A549 (cell line): ENCODE measurements around the gene GET4. TPM values are rescaled to one million over a fixed set of nuclear protein-coding genes. Genes with fewer than 3 reads are reported as not detected.

Source experiments
- ATAC-seq, 2 experiments: fragments of 200-7000 bp in 1 of 2; fragments of >200 bp in 1 of 2; cut with Nextera tagmentation in 1 of 2; cut with Tn5 transposase in 1 of 2; 3 replicates each; pipeline versions ENCODE4 v1.8.0 to v1.9.1; 2018 to 2020; ENCODE audit warnings: mild to moderate bottlenecking in 1 of 2, moderate library complexity in 1 of 2
- CTCF ChIA-PET: fragments of 300-600 bp; sonication (Branson Sonifier 250); formaldehyde crosslinking; extraction: SDS; loops from one replicate; lab custom pipeline; 2021; ENCODE audit warnings: antibody characterized with exemption, inconsistent platforms; lab: Yijun Ruan, JAX
- POLR2A ChIA-PET: fragments of 350-600 bp; formaldehyde crosslinking; extraction: SDS; loops from one replicate; lab custom pipeline; 2021; ENCODE audit warnings: antibody characterized with exemption, inconsistent platforms; lab: Yijun Ruan, JAX
- DNase-seq, 2 experiments: peaks; one replicate each; pipeline versions ENCODE4 v3.0.0 to v3.0.0-alpha.2; 2011 to 2016; ENCODE audit warnings: low read depth in 1 of 2, low spot score in 1 of 2
- FAIRE-seq: peaks from 2 replicates; lab custom pipeline; 2011; peaks lifted over from hg19 to GRCh38; lab: Jason Lieb, UNC
- H3K27ac ChIP-seq, 2 experiments: fragments of >200 bp; sonication (Bioruptor Twin); formaldehyde crosslinking; 3 replicates each; pipeline ENCODE4 v1.5.1; 2016 to 2017
- H3K4me1 ChIP-seq: fragments of >200 bp; sonication (Bioruptor Twin); formaldehyde crosslinking; 3 replicates; pipeline ENCODE4 v1.6.1; 2016
- H3K4me2 ChIP-seq: fragments of >200 bp; sonication (Bioruptor Twin); formaldehyde crosslinking; 3 replicates; pipeline ENCODE4 v1.6.1; 2016
- H3K4me3 ChIP-seq: fragments of >200 bp; sonication (Bioruptor Twin); formaldehyde crosslinking; 3 replicates; pipeline ENCODE4 v1.5.1; 2016
- H3K9me3 ChIP-seq: fragments of >200 bp; sonication (Bioruptor Twin); formaldehyde crosslinking; 3 replicates; pipeline ENCODE4 v1.6.1; 2016
- BHLHE40 ChIP-seq: IDR thresholded peaks from 2 replicates; pipeline ENCODE4 v1.6.1; 2012; ENCODE audit warnings: low read depth, low read length, inconsistent platforms
- CEBPB ChIP-seq, 2 experiments: fragments of >200 bp in 1 of 2; sonication (Bioruptor Twin) in 1 of 2; formaldehyde crosslinking in 1 of 2; IDR thresholded peaks; 2 replicates each; pipeline ENCODE4 v1.6.1; 2012 to 2016
- FOSB ChIP-seq: fragments of 250-450 bp; sonication (Bioruptor Pico); IDR thresholded peaks from 2 replicates; pipeline ENCODE4 v1.5.0; 2020; ENCODE audit warnings: mild to moderate bottlenecking, moderate library complexity
- HEYL ChIP-seq: fragments of 250-450 bp; sonication (Bioruptor Pico); IDR thresholded peaks from 2 replicates; pipeline ENCODE4 v1.8.0; 2021; ENCODE audit warnings: mild to moderate bottlenecking, moderate library complexity
- HOXB5 ChIP-seq: fragments of 250-450 bp; sonication (Bioruptor Pico); IDR thresholded peaks from 2 replicates; pipeline ENCODE4 v1.5.0; 2020; ENCODE audit warnings: mild to moderate bottlenecking, moderate library complexity
- JUNB ChIP-seq: fragments of >200 bp; sonication (Bioruptor Twin); formaldehyde crosslinking; IDR thresholded peaks from 2 replicates; pipeline ENCODE4 v1.6.1; 2016
- KDM5A ChIP-seq: fragments of 200-600 bp; sonication (generic); IDR thresholded peaks from 2 replicates; pipeline ENCODE4 v1.6.1; 2016; ENCODE audit warnings: antibody characterized with exemption, mild to moderate bottlenecking
- NPAS2 ChIP-seq: fragments of 250-450 bp; sonication (Bioruptor Pico); IDR thresholded peaks from 2 replicates; pipeline ENCODE4 v1.8.0; 2022; ENCODE audit warnings: mild to moderate bottlenecking, moderate library complexity, borderline replicate concordance
- PHF8 ChIP-seq: fragments of 200-600 bp; sonication (generic); IDR thresholded peaks from 2 replicates; pipeline ENCODE4 v1.6.1; 2016; ENCODE audit warnings: low read depth, mild to moderate bottlenecking, antibody characterized with exemption, moderate library complexity, borderline replicate concordance
- RAD21 ChIP-seq, 2 experiments: fragments of >200 bp in 1 of 2; sonication (Bioruptor Twin) in 1 of 2; formaldehyde crosslinking in 1 of 2; IDR thresholded peaks in 1 of 2; conservative IDR thresholded peaks in 1 of 2; 2 replicates in 1 of 2; 3 replicates in 1 of 2; pipeline ENCODE4 v1.6.1; 2012 to 2018; ENCODE audit warnings: inconsistent platforms in 1 of 2
- RCOR1 ChIP-seq: fragments of 150-350 bp; IDR thresholded peaks from 2 replicates; pipeline ENCODE4 v1.6.1; 2014; ENCODE audit warnings: antibody characterized with exemption, low read length, low read depth
- RNF2 ChIP-seq: fragments of 200-600 bp; sonication (generic); IDR thresholded peaks from 2 replicates; pipeline ENCODE4 v1.6.1; 2016; ENCODE audit warnings: low read depth, mild to moderate bottlenecking, antibody characterized with exemption, moderate library complexity, borderline replicate concordance
- SMC3 ChIP-seq: fragments of >200 bp; sonication (Bioruptor Twin); formaldehyde crosslinking; IDR thresholded peaks from 3 replicates; pipeline ENCODE4 v1.6.1; 2018; ENCODE audit warnings: inconsistent platforms
- SREBF2 ChIP-seq: fragments of 450-650 bp; IDR thresholded peaks from 2 replicates; pipeline ENCODE4 v1.6.1; 2014; ENCODE audit warnings: mild to moderate bottlenecking, moderate library complexity
- TFCP2L1 ChIP-seq: fragments of 250-450 bp; sonication (Bioruptor Pico); IDR thresholded peaks from 2 replicates; pipeline ENCODE4 v1.5.0; 2021; ENCODE audit warnings: mild to moderate bottlenecking
- ZFP36 ChIP-seq: fragments of 450-650 bp; IDR thresholded peaks from 2 replicates; pipeline ENCODE4 v1.6.1; 2014; ENCODE audit warnings: borderline replicate concordance; ENCODE audit not compliant: partially characterized antibody
- ZNF302 ChIP-seq: fragments of 250-450 bp; sonication (Bioruptor Pico); IDR thresholded peaks from 2 replicates; pipeline ENCODE4 v1.9.0; 2021; ENCODE audit warnings: inconsistent platforms, mild to moderate bottlenecking, moderate library complexity
- WGBS: methylation state at CpG from one replicate; pipeline ENCODE4 v1.1.6; 2017; ENCODE audit errors: missing lambda C conversion rate; 5-methylcytosine and 5-hydroxymethylcytosine counted together
- polyA plus RNA-seq, 4 experiments: library from polyadenylated mRNA; depleted of rRNA in 3 of 4; stranded (reverse); fragments of >200 nt; fragmentation: RNase III in 1 of 4; extraction: RNeasy Plus Mini Kit Qiagen cat#74134 plus additional on column Dnase treatment in 1 of 4; gene quantifications; 2 replicates in 3 of 4; 3 replicates in 1 of 4; pipeline ENCODE4 v1.2.3, GENCODE V29; 2011 to 2017
- TF ChIP-seq, protein P1 (sequence below): fragments of 250-450 bp; sonication (Bioruptor Pico); IDR thresholded peaks from 2 replicates; pipeline ENCODE4 v1.5.0; 2020; ENCODE audit warnings: low read depth, mild to moderate bottlenecking, moderate library complexity
- TF ChIP-seq, protein P2 (sequence below): IDR thresholded peaks from 2 replicates; pipeline ENCODE4 v1.6.1; 2012; ENCODE audit warnings: low read depth, borderline replicate concordance
- TF ChIP-seq, protein P3 (sequence below): fragments of 450-650 bp; IDR thresholded peaks from 2 replicates; pipeline ENCODE4 v1.6.1; 2014; ENCODE audit warnings: antibody characterized with exemption
- TF ChIP-seq, protein P4 (sequence below): fragments of >200 bp; sonication (Bioruptor Twin); formaldehyde crosslinking; IDR thresholded peaks from 3 replicates; pipeline ENCODE4 v1.6.1; 2016

The GET4 gene
- polyA plus RNA-seq, 2 of the 4 experiments (the other 2 are of a cell fraction): 26.1 to 37.0 TPM

DNA sequence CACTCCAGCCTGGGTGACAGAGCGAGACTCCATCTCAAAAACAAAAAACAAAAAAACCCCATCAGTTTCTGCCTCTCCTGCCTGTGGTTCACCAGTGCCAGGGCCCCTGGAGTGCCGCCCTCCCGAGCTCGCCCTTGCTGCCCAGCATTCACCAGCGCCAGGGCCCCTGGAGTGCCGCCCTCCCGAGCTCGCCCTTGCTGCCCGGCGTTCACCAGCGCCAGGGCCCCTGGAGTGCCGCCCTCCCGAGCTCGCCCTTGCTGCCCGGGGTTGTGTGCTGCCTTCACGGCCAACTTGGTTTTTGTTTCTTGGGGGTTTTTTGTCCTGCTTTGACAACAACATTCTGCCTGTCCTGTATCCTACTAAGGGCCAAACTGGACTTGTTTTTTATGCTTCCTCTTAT, 13.2 kb upstream of the GET4 start:
- FAIRE-seq: no peak
- Histone ChIP-seq H3K27ac (no peak overlapping the region), H3K9me3 (no peaks in the 10 kb centered on the region), H3K4me2 (no peak overlapping the region), H3K4me3 (no peak overlapping the region), H3K4me1 (peaks cover 11% of the 10 kb centered on the region; the same call in 2 of the 3 replicates)
- TF ChIP-seq KDM5A (no peak), ZNF302 (CRISPR knock-in tag) (no peak), NPAS2 (no peak), HOXB5 (no peak), PHF8 (no peak), RCOR1 (no peak), SREBF2 (no peak), TFCP2L1 (CRISPR knock-in tag) (no peak), RAD21 (conservative IDR thresholded peaks at IDR 0.05 in 1 of 2, IDR thresholded peaks at IDR 0.05 in 1 of 2) (no peak)
- TF ChIP-seq, protein P1, sequence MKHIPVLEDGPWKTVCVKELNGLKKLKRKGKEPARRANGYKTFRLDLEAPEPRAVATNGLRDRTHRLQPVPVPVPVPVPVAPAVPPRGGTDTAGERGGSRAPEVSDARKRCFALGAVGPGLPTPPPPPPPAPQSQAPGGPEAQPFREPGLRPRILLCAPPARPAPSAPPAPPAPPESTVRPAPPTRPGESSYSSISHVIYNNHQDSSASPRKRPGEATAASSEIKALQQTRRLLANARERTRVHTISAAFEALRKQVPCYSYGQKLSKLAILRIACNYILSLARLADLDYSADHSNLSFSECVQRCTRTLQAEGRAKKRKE (CRISPR knock-in tag): no peak
- TF ChIP-seq, protein P2, sequence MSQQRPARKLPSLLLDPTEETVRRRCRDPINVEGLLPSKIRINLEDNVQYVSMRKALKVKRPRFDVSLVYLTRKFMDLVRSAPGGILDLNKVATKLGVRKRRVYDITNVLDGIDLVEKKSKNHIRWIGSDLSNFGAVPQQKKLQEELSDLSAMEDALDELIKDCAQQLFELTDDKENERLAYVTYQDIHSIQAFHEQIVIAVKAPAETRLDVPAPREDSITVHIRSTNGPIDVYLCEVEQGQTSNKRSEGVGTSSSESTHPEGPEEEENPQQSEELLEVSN: no peak
- no peak for ATAC-seq
- WGBS: 89% methylated on average over 16 of the region's 16 CpGs
- ChIA-PET POLR2A (no interaction called here), CTCF (interaction anchor here (5.1 kb wide), 1 partner anchor 10 kb away, joined by 28 read pairs; no protein-coding TSS in a partner anchor)
- DNase-seq: no peak

DNA sequence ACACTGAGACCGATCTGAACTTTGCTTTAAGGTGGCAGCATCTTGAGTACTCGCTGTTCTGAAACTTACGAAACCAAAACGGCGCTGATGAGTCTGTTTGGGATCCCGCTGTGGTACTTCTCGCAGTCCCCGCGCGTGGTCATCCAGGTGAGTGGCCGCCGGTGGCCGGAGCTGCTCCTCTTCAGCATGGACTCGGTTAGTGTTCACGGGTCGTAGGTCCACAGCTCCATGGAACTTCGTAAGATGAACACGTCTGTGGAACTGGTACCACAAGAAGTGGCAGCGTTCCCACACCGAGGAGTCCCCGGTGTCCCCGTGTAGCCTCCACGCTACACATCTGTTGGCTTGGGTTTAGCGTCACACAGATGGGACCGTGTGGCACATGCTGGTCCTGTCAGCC, 10.4 kb upstream of the GET4 start:
- ATAC-seq: no peak
- Histone ChIP-seq H3K27ac (no peak overlapping the region), H3K9me3 (no peaks in the 10 kb centered on the region), H3K4me1 (peaks cover 11% of the 10 kb centered on the region; the same call in 2 of the 3 replicates), H3K4me3 (no peak overlapping the region), H3K4me2 (no peak overlapping the region)
- POLR2A ChIA-PET: no interaction called here
- no peak for FAIRE-seq
- WGBS: 96% methylated on average over 25 of the region's 25 CpGs
- TF ChIP-seq ZFP36 (no peak), SMC3 (no peak), TFCP2L1 (CRISPR knock-in tag) (no peak), FOSB (CRISPR knock-in tag) (no peak), BHLHE40 (no peak), RCOR1 (no peak), HEYL (CRISPR knock-in tag) (no peak), CEBPB (IDR thresholded peaks at IDR 0.05) (no peak), JUNB (no peak)
- TF ChIP-seq, protein P3, sequence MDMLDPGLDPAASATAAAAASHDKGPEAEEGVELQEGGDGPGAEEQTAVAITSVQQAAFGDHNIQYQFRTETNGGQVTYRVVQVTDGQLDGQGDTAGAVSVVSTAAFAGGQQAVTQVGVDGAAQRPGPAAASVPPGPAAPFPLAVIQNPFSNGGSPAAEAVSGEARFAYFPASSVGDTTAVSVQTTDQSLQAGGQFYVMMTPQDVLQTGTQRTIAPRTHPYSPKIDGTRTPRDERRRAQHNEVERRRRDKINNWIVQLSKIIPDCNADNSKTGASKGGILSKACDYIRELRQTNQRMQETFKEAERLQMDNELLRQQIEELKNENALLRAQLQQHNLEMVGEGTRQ: no peak
- CTCF ChIA-PET: interaction anchor here (1.0 kb wide), 1 partner anchor 8 kb away, joined by 3 read pairs; no protein-coding TSS in a partner anchor
- no peak for DNase-seq

DNA sequence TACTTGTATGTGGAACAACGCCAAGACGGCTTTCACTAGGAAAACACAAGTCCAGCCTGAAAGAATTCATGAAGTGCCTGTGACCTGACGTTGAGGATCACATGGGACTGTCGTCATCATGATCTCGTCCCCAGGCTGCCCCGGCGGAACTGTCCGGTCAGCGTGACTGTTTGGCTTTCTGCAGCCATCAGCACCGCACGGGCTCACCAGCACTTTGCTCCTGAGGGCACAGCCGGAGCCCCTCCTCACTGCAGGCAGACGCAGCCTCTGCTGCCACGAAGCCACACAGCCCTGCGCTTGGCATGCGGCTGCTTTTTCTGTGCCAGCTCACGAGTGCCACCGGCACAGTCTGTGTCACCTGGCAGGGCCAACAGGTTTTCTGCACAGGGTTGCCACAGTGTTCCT, 9.4 kb upstream of the GET4 start:
- Histone ChIP-seq H3K4me1 (peaks cover 7% of the 10 kb centered on the region; the same call in 2 of the 3 replicates), H3K9me3 (no peaks in the 10 kb centered on the region), H3K4me2 (no peak overlapping the region), H3K27ac (no peak overlapping the region), H3K4me3 (no peak overlapping the region)
- no peak for FAIRE-seq
- no peak for ATAC-seq
- CTCF ChIA-PET: interaction anchor here (0.7 to 1.3 kb wide), 4 partner anchors 19 to 545 kb away, joined by 3 to 4 read pairs (median 4); no protein-coding TSS in a partner anchor
- no peak for DNase-seq
- POLR2A ChIA-PET: no interaction called here
- TF ChIP-seq, protein P2: no peak
- TF ChIP-seq, protein P4, sequence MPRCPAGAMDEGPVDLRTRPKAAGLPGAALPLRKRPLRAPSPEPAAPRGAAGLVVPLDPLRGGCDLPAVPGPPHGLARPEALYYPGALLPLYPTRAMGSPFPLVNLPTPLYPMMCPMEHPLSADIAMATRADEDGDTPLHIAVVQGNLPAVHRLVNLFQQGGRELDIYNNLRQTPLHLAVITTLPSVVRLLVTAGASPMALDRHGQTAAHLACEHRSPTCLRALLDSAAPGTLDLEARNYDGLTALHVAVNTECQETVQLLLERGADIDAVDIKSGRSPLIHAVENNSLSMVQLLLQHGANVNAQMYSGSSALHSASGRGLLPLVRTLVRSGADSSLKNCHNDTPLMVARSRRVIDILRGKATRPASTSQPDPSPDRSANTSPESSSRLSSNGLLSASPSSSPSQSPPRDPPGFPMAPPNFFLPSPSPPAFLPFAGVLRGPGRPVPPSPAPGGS: no peak
- TF ChIP-seq RCOR1: no peak
- TF ChIP-seq RNF2: no peak
- 90% methylated on average over 15 of the region's 18 CpGs for WGBS
